GM12878 (cell line): Measurements from ENCODE around the gene PLIN3. TPM values are rescaled to one million over a fixed set of nuclear protein-coding genes. Genes with fewer than 3 reads are reported as not detected.
A peak's percentile ranks its signal among the peaks of the same experiment; 100 is the strongest.

ENCODE experiments used
- BCL3 ChIP-seq: IDR thresholded peaks from 2 replicates; pipeline ENCODE4 v1.6.1; 2011; ENCODE audit warnings: borderline replicate concordance, low read depth, mild to moderate bottlenecking, moderate library complexity, low read length; ENCODE audit not compliant: insufficient read depth, poor library complexity, severe bottlenecking
- CBFB ChIP-seq: IDR thresholded peaks from 2 replicates; pipeline ENCODE4 v1.6.1; 2016; ENCODE audit warnings: antibody characterized with exemption, low read depth
- CHD4 ChIP-seq: fragments of 200-600 bp; sonication (generic); IDR thresholded peaks from 2 replicates; pipeline ENCODE4 v1.6.1; 2016; ENCODE audit warnings: mild to moderate bottlenecking
- CTCF ChIP-seq, 3 experiments: IDR thresholded peaks in 2 of 3; conservative IDR thresholded peaks in 1 of 3; 2 replicates each; pipeline ENCODE4 v1.5.1; 2011; ENCODE audit warnings: low read depth in 3 of 3, low read length in 3 of 3, mild to moderate bottlenecking in 3 of 3, control low read depth in 2 of 3, moderate library complexity in 2 of 3, inconsistent platforms in 1 of 3, mixed read lengths in 1 of 3; ENCODE audit not compliant: control insufficient read depth in 2 of 3, insufficient read depth in 1 of 3; ENCODE audit errors: extremely low read depth in 1 of 3
- FOS ChIP-seq: IDR thresholded peaks from 3 replicates; pipeline ENCODE4 v1.6.1; 2011; ENCODE audit warnings: borderline replicate concordance; ENCODE audit not compliant: insufficient read length; ENCODE audit errors: extremely low read depth
- HDGF ChIP-seq: fragments of 450-650 bp; IDR thresholded peaks from 2 replicates; pipeline ENCODE4 v1.6.1; 2016; ENCODE audit warnings: antibody characterized with exemption
- HSF1 ChIP-seq: fragments of 150-350 bp; IDR thresholded peaks from 2 replicates; pipeline ENCODE4 v1.6.1; 2014; ENCODE audit warnings: mild to moderate bottlenecking, low read depth, low read length
- IKZF1 ChIP-seq: fragments of 450-650 bp; conservative IDR thresholded peaks from 2 replicates; pipeline ENCODE4 v1.6.1; 2017; ENCODE audit warnings: antibody characterized with exemption, mild to moderate bottlenecking
- IKZF2 ChIP-seq, 2 experiments: fragments of 450-650 bp; IDR thresholded peaks; 2 replicates each; pipeline ENCODE4 v1.6.1; 2017; ENCODE audit warnings: mild to moderate bottlenecking in 2 of 2, moderate library complexity in 2 of 2
- IRF4 ChIP-seq: IDR thresholded peaks from 2 replicates; pipeline ENCODE4 v1.6.1; 2011; ENCODE audit warnings: low read depth, low read length
- JUND ChIP-seq: IDR thresholded peaks from 2 replicates; pipeline ENCODE4 v1.6.1; 2012; ENCODE audit warnings: low read depth, mild to moderate bottlenecking, low read length, improper control_type of control experiment, moderate library complexity
- KDM1A ChIP-seq: fragments of 200-600 bp; sonication (generic); IDR thresholded peaks from 2 replicates; pipeline ENCODE4 v1.6.1; 2016; ENCODE audit warnings: borderline replicate concordance
- LARP7 ChIP-seq: fragments of 450-650 bp; IDR thresholded peaks from 2 replicates; pipeline ENCODE4 v1.6.1; 2017; ENCODE audit warnings: mild to moderate bottlenecking
- MTA2 ChIP-seq: fragments of 450-650 bp; IDR thresholded peaks from 2 replicates; pipeline ENCODE4 v1.6.1; 2016; ENCODE audit warnings: low read depth, mild to moderate bottlenecking, moderate library complexity
- NBN ChIP-seq: fragments of 450-650 bp; IDR thresholded peaks from 2 replicates; pipeline ENCODE4 v1.6.1; 2016
- NFXL1 ChIP-seq: fragments of 450-650 bp; IDR thresholded peaks from 2 replicates; pipeline ENCODE4 v1.6.1; 2017; ENCODE audit warnings: antibody characterized with exemption, mild to moderate bottlenecking, borderline replicate concordance
- NR2F1 ChIP-seq: fragments of 450-650 bp; conservative IDR thresholded peaks from 2 replicates; pipeline ENCODE4 v1.6.1; 2017; ENCODE audit warnings: mild to moderate bottlenecking
- PAX5 ChIP-seq: IDR thresholded peaks from 2 replicates; pipeline ENCODE4 v1.6.1; 2011; ENCODE audit warnings: low read depth, low read length, borderline replicate concordance
- SIX5 ChIP-seq: IDR thresholded peaks from 2 replicates; pipeline ENCODE4 v1.6.1; 2011; ENCODE audit warnings: mild to moderate bottlenecking, low read depth, low read length, moderate library complexity; ENCODE audit not compliant: severe bottlenecking
- SUPT20H ChIP-seq: IDR thresholded peaks from 2 replicates; pipeline ENCODE4 v1.6.1; 2011; ENCODE audit warnings: low read depth, mild to moderate bottlenecking, low read length, moderate library complexity, borderline replicate concordance; ENCODE audit not compliant: control insufficient read depth
- TARDBP ChIP-seq: IDR thresholded peaks from 2 replicates; pipeline ENCODE4 v1.6.1; 2016; ENCODE audit warnings: borderline replicate concordance
- YY1 ChIP-seq: IDR thresholded peaks from 2 replicates; pipeline ENCODE4 v1.6.1; 2011; ENCODE audit warnings: low read depth, mild to moderate bottlenecking, low read length
- ZBTB4 ChIP-seq: fragments of 450-650 bp; formaldehyde crosslinking; IDR thresholded peaks from 2 replicates; pipeline ENCODE4 v1.4.0; 2022; ENCODE audit warnings: mild to moderate bottlenecking, moderate library complexity
- ZSCAN29 ChIP-seq: fragments of 450-650 bp; IDR thresholded peaks from 2 replicates; pipeline ENCODE4 v1.6.1; 2017; ENCODE audit warnings: mild to moderate bottlenecking, moderate library complexity
- polyA plus RNA-seq, 11 experiments: library from polyadenylated mRNA; depleted of rRNA in 4 of 11; unstranded in 6 of 11; stranded (reverse) in 5 of 11; fragments of >200 nt; fragmentation: Nextera tagmentation in 4 of 11; fragmentation: Illumina TruSeq in 1 of 11; extraction: Ambion mirVana in 4 of 11; extraction: Trizol in 1 of 11; gene quantifications; 1 replicate in 1 of 11; 2 replicates in 10 of 11; pipeline versions ENCODE4 v1.2.1 to v1.2.3, GENCODE V29; 2011 to 2016; ENCODE audit warnings: inconsistent platforms in 2 of 11, missing spikeins in 2 of 11, low read depth in 1 of 11
- total RNA-seq, 4 experiments: library from RNA; depleted of rRNA in 3 of 4; stranded (reverse); fragments of >200 nt in 3 of 4; fragmentation: Illumina TruSeq in 1 of 4; extraction: Trizol in 1 of 4; gene quantifications; 2 replicates each; pipeline versions ENCODE4 v1.2.1 to v1.2.3, GENCODE V29; 2013 to 2021

Gene PLIN3
- total and polyA plus RNA-seq, 10 of the 15 experiments (the other 5 are each of a cell fraction or from before 2014, with no cell fraction given), result 7.7 to 71.4 (median 66.8) TPM

- TF ChIP-seq ZBTB4 (CRISPR knock-in tag) (no peak), FOS (no peak), NFXL1 (no peak), MTA2 (0 out of 2 replicates have a peak, but pooled peaks have one; percentile 31), IRF4 (0 out of 2 replicates have a peak, but pooled peaks have one; percentile 39), NBN (peak; percentile 70), YY1 (peak; percentile 83), SUPT20H (no peak), ZSCAN29 (no peak), IKZF1 (peak; percentile 34; the same call in 1 of the 2 replicates), NR2F1 (peak; percentile 89), SIX5 (no peak), PAX5 (no peak), BCL3 (no peak), JUND (no peak), TARDBP (no peak), CHD4 (0 out of 2 replicates have a peak, but pooled peaks have one; percentile 76), KDM1A (no peak), CBFB (no peak), HSF1 (no peak), IKZF2 (IDR thresholded peaks at IDR 0.05) (peak in 1 of 2 experiments; percentile 55; a peak in 2 of 4 replicates), CTCF (IDR thresholded peaks at IDR 0.05 in 2 of 3, conservative IDR thresholded peaks at IDR 0.05 in 1 of 3; ENCODE audit: control insufficient read depth in 2 of 3, extremely low read depth in 1 of 3, insufficient read depth in 1 of 3, low read depth in 3 of 3, low read length in 3 of 3) (peak; percentile 87 to 96 (median 96)), LARP7 (0 out of 2 replicates have a peak, but pooled peaks have one; percentile 53), HDGF (peak; percentile 97)
Observed at GRCh38 chr19:4811328-4812131, 55.9 kb downstream of the PLIN3 start (continued).
